Activated CD8-positive, alpha-beta T cell treated with anti-CD3 and anti-CD28 coated beads for 36 hours (primary cell): ENCODE measurements around the gene TACR3. TPM values are rescaled to one million over a fixed set of nuclear protein-coding genes. Genes with fewer than 3 reads are reported as not detected.
"Not testable (repeated sequence)": the region's sequence is repeated elsewhere in the genome, so short reads cannot be mapped to it uniquely, and the experiment has no call there.

Experiments used
- ATAC-seq: fragments of 200-7000 bp; cut with Tn5 transposase; one replicate; pipeline ENCODE4 v1.10.0; 2021; ENCODE audit warnings: mild to moderate bottlenecking, moderate library complexity
- CTCF ChIA-PET: fragments of 350-600 bp; sonication (Branson Sonifier 250); formaldehyde crosslinking; loops from one replicate; lab custom pipeline; 2021; ENCODE audit warnings: antibody characterized with exemption; lab: Charles Lee
- POLR2A ChIA-PET: fragments of 350-600 bp; sonication (Branson Sonifier 250); formaldehyde crosslinking; loops from one replicate; lab custom pipeline; 2021; ENCODE audit warnings: antibody characterized with exemption; lab: Charles Lee
- DNase-seq: peaks from one replicate; pipeline ENCODE4 v3.0.0-alpha.2; 2020
- H3K27ac Mint-ChIP-seq: one replicate; pipeline ENCODE4 v1.8.0; 2021; ENCODE audit warnings: mild to moderate bottlenecking, mixed read lengths
- H3K27me3 Mint-ChIP-seq: one replicate; pipeline ENCODE4 v1.8.0; 2021; ENCODE audit warnings: mixed read lengths
- H3K36me3 Mint-ChIP-seq: one replicate; pipeline ENCODE4 v1.8.0; 2021; ENCODE audit warnings: low read depth, mixed read lengths
- H3K4me1 Mint-ChIP-seq: one replicate; pipeline ENCODE4 v1.8.0; 2021; ENCODE audit warnings: low read depth, mixed read lengths
- H3K4me3 Mint-ChIP-seq: one replicate; pipeline ENCODE4 v1.8.0; 2021; ENCODE audit warnings: mild to moderate bottlenecking, moderate library complexity, mixed read lengths
- H3K9me3 Mint-ChIP-seq: one replicate; pipeline ENCODE4 v1.8.0; 2021; ENCODE audit warnings: mixed read lengths
- CTCF ChIP-seq: fragments of 200-600 bp; IDR thresholded peaks from one replicate; pipeline ENCODE4 v1.8.0; 2022; ENCODE audit warnings: antibody characterized with exemption, mild to moderate bottlenecking
- intact Hi-C: fragments of 100-400 bp; cut with micrococcal nuclease; formaldehyde crosslinking; loops from one replicate; pipeline ENCODE4 v1.10.0; 2022
- total RNA-seq, 2 experiments: library from RNA; stranded (reverse); gene quantifications; one replicate each; pipeline ENCODE4 v1.2.3, GENCODE V29; 2021

TACR3 gene
- total RNA-seq, 2 experiments from 2014 or later: not detected

- ChIA-PET POLR2A (no interaction called here), CTCF (no interaction called here)
- Mint-ChIP-seq H3K4me1 (no peaks in the 10 kb centered on the region), H3K36me3 (no peaks in the 10 kb centered on the region), H3K9me3 (peaks cover 5% of the 10 kb centered on the region), H3K27ac (no peak overlapping the region), H3K4me3 (no peak overlapping the region), H3K27me3 (no peaks in the 10 kb centered on the region)
- no peak for TF ChIP-seq CTCF
- intact Hi-C loops: no loop called here
- DNase-seq (no peak), ATAC-seq (no peak)
These were observed 127.9 kb downstream of the TACR3 start for GRCh38 chr4:103591841-103592240.

GRCh38 chr4:103567591-103567990 lies 152.2 kb downstream of the TACR3 start:
- ATAC-seq (no peak), DNase-seq (no peak)
- POLR2A ChIA-PET: no interaction called here
- Mint-ChIP-seq H3K9me3 (peaks cover 4% of the 10 kb centered on the region), H3K36me3 (no peaks in the 10 kb centered on the region), H3K27ac (no peak overlapping the region), H3K4me3 (no peak overlapping the region), H3K27me3 (no peaks in the 10 kb centered on the region), H3K4me1 (no peaks in the 10 kb centered on the region)
- CTCF ChIA-PET: no interaction called here
- intact Hi-C loops: no loop called here
- no peak for TF ChIP-seq CTCF

GRCh38 chr4:103559178-103559577 lies 160.6 kb downstream of the TACR3 start:
- H3K9me3 Mint-ChIP-seq, H3K4me3 Mint-ChIP-seq, ATAC-seq, intact Hi-C loops, CTCF ChIA-PET, H3K27ac Mint-ChIP-seq, POLR2A ChIA-PET, DNase-seq, H3K4me1 Mint-ChIP-seq, H3K36me3 Mint-ChIP-seq, H3K27me3 Mint-ChIP-seq: not testable (repeated sequence)
